A375 (cell line): ENCODE data around the gene KCTD21. TPM values are rescaled to one million over a fixed set of nuclear protein-coding genes. Genes with fewer than 3 reads are reported as not detected.

Source experiments
- small RNA-seq: library from RNA; depleted of rRNA; stranded (forward); fragments of <200 nt; gene quantifications from one replicate; pipeline ENCODE3, GENCODE V24; 2014
- total RNA-seq: library from RNA; depleted of rRNA; stranded (reverse); fragments of >200 nt; shearing (Covaris generic); gene quantifications from 2 replicates; pipeline ENCODE4 v1.2.3, GENCODE V29; 2014; rRNA removed

The KCTD21 gene, protein sequence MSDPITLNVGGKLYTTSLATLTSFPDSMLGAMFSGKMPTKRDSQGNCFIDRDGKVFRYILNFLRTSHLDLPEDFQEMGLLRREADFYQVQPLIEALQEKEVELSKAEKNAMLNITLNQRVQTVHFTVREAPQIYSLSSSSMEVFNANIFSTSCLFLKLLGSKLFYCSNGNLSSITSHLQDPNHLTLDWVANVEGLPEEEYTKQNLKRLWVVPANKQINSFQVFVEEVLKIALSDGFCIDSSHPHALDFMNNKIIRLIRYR
- total RNA-seq, result 3.7 TPM in 2 replicates

DNA sequence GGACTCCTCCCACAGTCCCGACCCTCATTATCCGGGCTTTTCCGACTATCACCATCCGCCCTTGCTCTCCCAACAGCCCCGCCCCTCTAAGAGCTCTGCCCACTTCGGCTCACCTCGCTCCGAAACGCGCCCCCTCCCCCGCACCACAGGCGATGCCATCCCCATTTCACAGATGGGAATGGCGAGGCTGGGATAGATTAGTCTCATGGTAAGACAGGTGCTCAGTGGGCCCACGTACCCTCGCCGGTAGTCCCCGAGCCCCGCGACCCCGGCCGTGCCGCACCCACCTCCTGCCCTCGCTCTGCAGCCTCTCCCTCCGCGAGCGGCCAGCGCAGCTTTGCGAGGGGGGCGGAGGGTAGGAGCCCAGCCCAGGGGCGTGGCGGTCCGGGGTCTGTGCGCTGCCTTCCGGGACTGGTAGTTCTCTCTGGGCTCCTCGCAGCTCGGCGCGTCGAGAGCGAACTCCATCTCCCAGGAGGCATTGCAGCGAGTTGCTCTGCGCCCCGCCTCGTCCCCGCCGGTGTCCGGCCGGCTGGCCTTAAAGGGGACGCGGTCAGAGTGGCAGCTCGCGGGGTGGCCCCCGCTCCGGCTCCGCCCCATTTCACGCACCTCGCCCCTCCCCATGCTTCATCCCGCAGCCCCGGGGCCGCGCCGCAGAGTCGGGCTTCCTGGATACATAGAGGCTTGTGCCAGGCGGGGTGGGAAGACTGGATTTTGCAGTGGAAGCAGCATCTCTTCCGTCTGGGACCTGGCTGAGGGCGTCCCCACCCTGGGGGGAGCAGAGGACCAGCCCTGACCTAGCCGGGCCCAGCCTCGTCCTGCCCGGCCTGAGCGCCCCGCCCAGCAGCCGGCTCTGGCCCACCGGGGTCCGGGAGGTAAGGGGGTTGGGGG is at the start of gene KCTD21, which contains the start of gene USP35:
TSS of gene KCTD21 (minus strand) at position 341 of the 888 bp plus-strand sequence. CDS start 14,072 bp downstream, outside the sequence.
TSS of gene USP35 (plus strand) at position 634 of the 888 bp plus-strand sequence. CDS start 7,327 bp downstream, outside the sequence.

DNA sequence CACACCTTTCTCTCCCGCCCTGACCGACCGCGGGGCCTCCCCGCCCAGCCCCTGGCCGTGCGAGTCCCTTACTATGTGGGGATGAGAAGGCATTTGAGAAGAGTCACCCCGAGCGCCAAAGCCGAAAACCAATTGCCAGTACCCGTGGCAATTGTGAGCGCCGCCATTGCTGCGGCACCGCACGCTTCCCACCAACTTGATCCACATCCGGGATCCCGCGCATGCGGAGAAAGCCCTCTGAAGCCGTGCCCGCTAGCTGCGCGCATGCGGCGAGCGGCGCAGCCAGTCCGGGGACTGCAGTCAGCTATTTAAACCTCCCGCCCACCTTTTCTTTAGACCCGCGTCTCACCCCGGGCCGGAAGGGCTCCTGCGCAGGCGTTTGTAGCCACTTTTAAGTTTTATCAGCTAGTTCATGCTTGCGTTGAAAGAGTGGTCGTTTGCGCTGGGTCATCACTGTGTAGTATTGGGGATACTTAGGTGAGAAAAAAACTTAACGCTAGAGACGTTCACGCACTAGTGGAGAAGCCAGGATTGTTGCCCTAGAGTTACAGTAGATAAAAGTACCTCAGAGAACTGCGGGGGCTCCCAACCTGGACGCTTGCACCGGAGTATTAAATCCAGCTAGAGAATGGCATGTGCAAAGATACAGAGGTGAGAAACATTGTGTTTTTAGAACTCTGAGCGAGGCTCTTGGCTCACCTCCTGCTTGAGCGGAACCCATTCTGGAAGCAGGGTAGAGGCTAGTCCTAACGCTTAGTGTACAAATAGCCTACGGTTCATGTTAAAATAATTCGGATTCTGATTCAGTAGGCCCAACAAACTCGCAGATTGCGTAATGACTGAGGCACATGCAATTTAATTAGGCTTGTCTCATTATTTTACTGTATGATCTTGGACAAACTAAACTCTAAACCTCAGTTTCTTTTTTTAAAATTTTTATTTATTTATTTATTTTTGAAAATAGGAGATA is 48.7 kb downstream of the KCTD21 start, which contains the start of gene ALG8:
TSS of gene ALG8 (minus strand) at position 205 of the 970 bp plus-strand sequence. CDS start at position 167, 38 bp downstream.

Small RNAs within 50 kb of the gene (small RNA-seq; reads per million reads assigned to genes)
- gene RNU6-126P, result not detected

Other genes starting within 250 kb of the KCTD21 start
- gene INTS4, start 194.0 kb downstream of the KCTD21 start, total RNA-seq, result 30.2 and 43.2 TPM in 2 replicates
- not detected in 2 replicates for gene KCTD14, start 165.3 kb downstream of the KCTD21 start, total RNA-seq
- gene THRSP, start 124.8 kb downstream of the KCTD21 start, total RNA-seq, result not detected in 2 replicates
- gene NDUFC2, start 108.8 kb downstream of the KCTD21 start, total RNA-seq, result 85.2 and 136 TPM in 2 replicates
- gene ALG8, start 49.0 kb downstream of the KCTD21 start, total RNA-seq, result 54.2 and 63.7 TPM in 2 replicates
- gene USP35, start 293 bp upstream of the KCTD21 start, total RNA-seq, result 3.1 and 3.4 TPM in 2 replicates
- 7.5 and 8.8 TPM in 2 replicates for gene GAB2, start 229.2 kb upstream of the KCTD21 start, total RNA-seq